BJ (cell line): Measurements from ENCODE around the gene TMEM144. TPM values are rescaled to one million over a fixed set of nuclear protein-coding genes. Genes with fewer than 3 reads are reported as not detected.

Experiments
- CTCF ChIA-PET: fragments of 350-600 bp; formaldehyde crosslinking; extraction: SDS; loops from one replicate; lab custom pipeline; 2021; ENCODE audit warnings: antibody characterized with exemption, inconsistent platforms; lab: Yijun Ruan, JAX
- POLR2A ChIA-PET: fragments of 300-600 bp; sonication (Branson Sonifier 250); formaldehyde crosslinking; extraction: SDS; loops from one replicate; lab custom pipeline; 2021; ENCODE audit warnings: antibody characterized with exemption; lab: Charles Lee
- DNase-seq: peaks from one replicate; pipeline ENCODE4 v3.0.0-alpha.2; 2011; ENCODE audit warnings: low read depth
- H3K27me3 ChIP-seq: 2 replicates; pipeline ENCODE4 v1.6.0; 2011; ENCODE audit warnings: low read length; ENCODE audit not compliant: control insufficient read depth, insufficient read depth
- H3K36me3 ChIP-seq: 2 replicates; pipeline ENCODE4 v1.5.1; 2011; ENCODE audit warnings: low read length; ENCODE audit not compliant: control insufficient read depth, insufficient read depth
- H3K4me3 ChIP-seq: 2 replicates; pipeline ENCODE4 v1.5.1; 2011; ENCODE audit warnings: low read depth, mild to moderate bottlenecking, control low read depth, low read length
- CTCF ChIP-seq: IDR thresholded peaks from 2 replicates; pipeline ENCODE4 v1.5.1; 2011; ENCODE audit warnings: low read depth, mild to moderate bottlenecking, control low read depth, inconsistent platforms, low read length, moderate library complexity; ENCODE audit not compliant: insufficient read depth
- polyA plus RNA-seq: library from polyadenylated mRNA; depleted of rRNA; stranded (reverse); fragments of >200 nt; gene quantifications from 2 replicates; pipeline ENCODE4 v1.2.3, GENCODE V29; 2011

TMEM144 gene
- polyA plus RNA-seq, 1 experiment: 0.65 TPM

GRCh38 chr4:158295053-158295452 lies 84.8 kb downstream of the TMEM144 start:
- no peak for DNase-seq
- no peak for TF ChIP-seq CTCF

GRCh38 chr4:158297866-158298265 lies 87.6 kb downstream of the TMEM144 start:
- H3K36me3 ChIP-seq: no peaks in the 10 kb centered on the region
- H3K4me3 ChIP-seq: no peak overlapping the region
- TF ChIP-seq CTCF: no peak
- POLR2A ChIA-PET: no interaction called here
- no peaks in the 10 kb centered on the region for H3K27me3 ChIP-seq
- DNase-seq: no peak
- CTCF ChIA-PET: no interaction called here

More at GRCh38 chr4:158295053-158295452, 84.8 kb downstream of the TMEM144 start:
- ChIA-PET CTCF (no interaction called here), POLR2A (no interaction called here)
- Histone ChIP-seq H3K27me3 (no peaks in the 10 kb centered on the region), H3K36me3 (no peaks in the 10 kb centered on the region), H3K4me3 (no peak overlapping the region)

- H3K27me3 ChIP-seq: no peaks in the 10 kb centered on the region
- TF ChIP-seq CTCF: no peak
- no peak for DNase-seq
- ChIA-PET POLR2A (no interaction called here), CTCF (interaction anchor here (0.9 kb wide), 1 partner anchor 15 kb away, joined by 4 read pairs; no protein-coding TSS in a partner anchor)
- no peaks in the 10 kb centered on the region for H3K36me3 ChIP-seq
- H3K4me3 ChIP-seq: no peak overlapping the region
These were observed 89.2 kb downstream of the TMEM144 start for GRCh38 chr4:158299459-158300007.

- CTCF ChIA-PET: no interaction called here
- no peaks in the 10 kb centered on the region for H3K27me3 ChIP-seq
- DNase-seq: no peak
These were observed 89.7 kb downstream of the TMEM144 start for GRCh38 chr4:158300012-158300411.

More at GRCh38 chr4:158300012-158300411, 89.7 kb downstream of the TMEM144 start:
- no peak for TF ChIP-seq CTCF
- POLR2A ChIA-PET: no interaction called here
- Histone ChIP-seq H3K36me3 (no peaks in the 10 kb centered on the region), H3K4me3 (no peak overlapping the region)
